Measurements from ENCODE around the gene LRRC17.
"Not testable (repeated sequence)": the region's sequence is repeated elsewhere in the genome, so short reads cannot be mapped to it uniquely, and the experiment has no call there.

DNA sequence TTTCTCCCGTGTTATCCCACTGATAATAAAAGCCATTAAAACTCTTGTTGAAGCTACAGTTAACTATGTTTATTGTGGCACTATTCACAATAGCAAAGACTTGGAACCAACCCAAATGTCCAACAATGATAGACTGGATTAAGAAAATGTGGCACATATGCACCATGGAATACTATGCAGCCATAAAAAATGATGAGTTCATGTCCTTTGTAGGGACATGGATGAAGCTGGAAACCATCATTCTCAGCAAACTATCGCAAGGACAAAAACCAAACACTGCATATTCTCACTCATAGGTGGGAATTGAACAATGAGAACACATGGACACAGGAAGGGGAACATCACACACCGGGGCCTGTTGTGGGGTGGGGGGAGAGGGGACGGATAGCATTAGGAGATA is 64.8 kb downstream of the LRRC17 start:
- TF ChIP-seq, protein P1, sequence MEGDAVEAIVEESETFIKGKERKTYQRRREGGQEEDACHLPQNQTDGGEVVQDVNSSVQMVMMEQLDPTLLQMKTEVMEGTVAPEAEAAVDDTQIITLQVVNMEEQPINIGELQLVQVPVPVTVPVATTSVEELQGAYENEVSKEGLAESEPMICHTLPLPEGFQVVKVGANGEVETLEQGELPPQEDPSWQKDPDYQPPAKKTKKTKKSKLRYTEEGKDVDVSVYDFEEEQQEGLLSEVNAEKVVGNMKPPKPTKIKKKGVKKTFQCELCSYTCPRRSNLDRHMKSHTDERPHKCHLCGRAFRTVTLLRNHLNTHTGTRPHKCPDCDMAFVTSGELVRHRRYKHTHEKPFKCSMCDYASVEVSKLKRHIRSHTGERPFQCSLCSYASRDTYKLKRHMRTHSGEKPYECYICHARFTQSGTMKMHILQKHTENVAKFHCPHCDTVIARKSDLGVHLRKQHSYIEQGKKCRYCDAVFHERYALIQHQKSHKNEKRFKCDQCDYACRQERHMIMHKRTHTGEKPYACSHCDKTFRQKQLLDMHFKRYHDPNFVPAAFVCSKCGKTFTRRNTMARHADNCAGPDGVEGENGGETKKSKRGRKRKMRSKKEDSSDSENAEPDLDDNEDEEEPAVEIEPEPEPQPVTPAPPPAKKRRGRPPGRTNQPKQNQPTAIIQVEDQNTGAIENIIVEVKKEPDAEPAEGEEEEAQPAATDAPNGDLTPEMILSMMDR (IDR thresholded peaks at IDR 0.05; ENCODE audit: low read length), result not testable (repeated sequence)
- not testable (repeated sequence) for TF ChIP-seq EZH2 (IDR thresholded peaks at IDR 0.05; ENCODE audit: borderline replicate concordance, low read length)
